Mesenchymal stem cell (in vitro differentiated cells and primary cell): ENCODE measurements around the gene RSPH1.

ENCODE experiments used
- DNase-seq: peaks from one replicate; pipeline ENCODE4 v3.0.0-alpha.2; 2013
- H2AFZ ChIP-seq: one replicate; pipeline ENCODE4 v1.6.1; 2013; ENCODE audit warnings: low read depth, mild to moderate bottlenecking, control low read depth, inconsistent platforms, low read length, moderate library complexity
- H2AK5ac ChIP-seq: 2 replicates; pipeline ENCODE4 v1.6.1; 2013; ENCODE audit warnings: low read length, moderate library complexity, mild to moderate bottlenecking, inconsistent platforms; ENCODE audit not compliant: severe bottlenecking
- H2BK120ac ChIP-seq: one replicate; pipeline ENCODE4 v1.6.1; 2013; ENCODE audit warnings: low read depth, mild to moderate bottlenecking, inconsistent platforms, low read length, moderate library complexity
- H2BK12ac ChIP-seq, 2 experiments: one replicate each; pipeline ENCODE4 v1.6.1; 2013; ENCODE audit warnings: inconsistent platforms in 2 of 2, low read length in 2 of 2, mild to moderate bottlenecking in 2 of 2, moderate library complexity in 2 of 2, control low read depth in 1 of 2
- H2BK15ac ChIP-seq: one replicate; pipeline ENCODE4 v1.6.1; 2013; ENCODE audit warnings: mild to moderate bottlenecking, low read depth, inconsistent platforms; ENCODE audit not compliant: poor library complexity, severe bottlenecking
- H2BK5ac ChIP-seq: 2 replicates; pipeline ENCODE4 v1.6.1; 2013; ENCODE audit warnings: low read depth, mild to moderate bottlenecking, low read length, control low read depth, inconsistent platforms; ENCODE audit not compliant: poor library complexity, severe bottlenecking
- H3K14ac ChIP-seq, 2 experiments: one replicate each; pipeline ENCODE4 v1.6.1; 2013; ENCODE audit warnings: inconsistent platforms in 2 of 2, low read length in 2 of 2, control low read depth in 1 of 2, mild to moderate bottlenecking in 1 of 2, moderate library complexity in 1 of 2
- H3K18ac ChIP-seq, 2 experiments: one replicate each; pipeline ENCODE4 v1.6.1; 2013; ENCODE audit warnings: inconsistent platforms in 2 of 2, low read length in 2 of 2, control low read depth in 1 of 2, low read depth in 1 of 2, mild to moderate bottlenecking in 1 of 2
- H3K23ac ChIP-seq, 2 experiments: one replicate each; pipeline ENCODE4 v1.6.1; 2013; ENCODE audit warnings: inconsistent platforms in 2 of 2, low read length in 2 of 2, mild to moderate bottlenecking in 2 of 2, moderate library complexity in 2 of 2, control low read depth in 1 of 2
- H3K27ac ChIP-seq: 2 replicates; pipeline ENCODE4 v1.5.1; 2013; ENCODE audit warnings: mild to moderate bottlenecking, moderate library complexity, low read length, control low read depth, inconsistent platforms; ENCODE audit not compliant: poor library complexity, severe bottlenecking
- H3K27me3 ChIP-seq, 2 experiments: 2 replicates each; pipeline versions ENCODE4 v1.6.1 to v1.7.0; 2013; ENCODE audit warnings: low read length in 2 of 2, mild to moderate bottlenecking in 2 of 2, moderate library complexity in 2 of 2, control low read depth in 1 of 2, inconsistent platforms in 1 of 2; ENCODE audit not compliant: control insufficient read depth in 1 of 2, insufficient read depth in 1 of 2
- H3K36me3 ChIP-seq, 2 experiments: 2 replicates each; pipeline versions ENCODE4 v1.6.1 to v1.7.0; 2013; ENCODE audit warnings: low read length in 2 of 2, control low read depth in 1 of 2, inconsistent platforms in 1 of 2, low read depth in 1 of 2, mild to moderate bottlenecking in 1 of 2; ENCODE audit not compliant: insufficient read depth in 2 of 2, control insufficient read depth in 1 of 2
- H3K4ac ChIP-seq, 2 experiments: one replicate each; pipeline ENCODE4 v1.6.1; 2013; ENCODE audit warnings: inconsistent platforms in 2 of 2, low read length in 2 of 2, mild to moderate bottlenecking in 2 of 2, moderate library complexity in 2 of 2, control low read depth in 1 of 2, low read depth in 1 of 2
- H3K4me1 ChIP-seq: 2 replicates; pipeline ENCODE4 v1.6.1; 2013; ENCODE audit warnings: low read depth, low read length, control low read depth; ENCODE audit not compliant: control insufficient read depth, insufficient read depth
- H3K4me2 ChIP-seq: 2 replicates; pipeline ENCODE4 v1.6.1; 2013; ENCODE audit warnings: low read length, mild to moderate bottlenecking, inconsistent platforms; ENCODE audit not compliant: poor library complexity, severe bottlenecking
- H3K4me3 ChIP-seq, 2 experiments: 2 replicates each; pipeline versions ENCODE4 v1.5.1 to v1.7.0; 2013; ENCODE audit warnings: low read length in 2 of 2, mild to moderate bottlenecking in 2 of 2, control low read depth in 1 of 2, low read depth in 1 of 2; ENCODE audit not compliant: insufficient read depth in 1 of 2
- H3K79me1 ChIP-seq: replicated peaks from 2 replicates; pipeline ENCODE4 v1.6.1; 2013; ENCODE audit warnings: mild to moderate bottlenecking, control low read depth, low read length, inconsistent platforms; ENCODE audit not compliant: poor library complexity, severe bottlenecking
- H3K9ac ChIP-seq: 2 replicates; pipeline ENCODE4 v1.7.0; 2013; ENCODE audit warnings: mild to moderate bottlenecking, low read length, moderate library complexity
- H3K9me3 ChIP-seq: 2 replicates; pipeline ENCODE4 v1.7.0; 2013; ENCODE audit warnings: mild to moderate bottlenecking, low read length; ENCODE audit not compliant: control insufficient read depth
- H4K8ac ChIP-seq: one replicate; pipeline ENCODE4 v1.6.1; 2013; ENCODE audit warnings: inconsistent platforms, mild to moderate bottlenecking, low read length, moderate library complexity
- H4K91ac ChIP-seq: one replicate; pipeline ENCODE4 v1.6.1; 2013; ENCODE audit warnings: mild to moderate bottlenecking, low read length, inconsistent platforms
- WGBS: methylation state at CpG from one replicate; pipeline ENCODE4 v1.1.7; 2013; ENCODE audit warnings: mixed read lengths; 5-methylcytosine and 5-hydroxymethylcytosine counted together

The RSPH1 gene

GRCh38 chr21:42543106-42543847 is 47.3 kb upstream of the RSPH1 start:
- Histone ChIP-seq H3K4ac (no peak overlapping the region), H4K91ac (no peak overlapping the region), H3K27ac (no peak overlapping the region), H3K27me3 (no peaks in the 10 kb centered on the region), H4K8ac (no peak overlapping the region), H2BK15ac (no peak overlapping the region), H2BK5ac (no peak overlapping the region), H3K4me2 (no peak overlapping the region), H3K4me1 (peaks cover 2% of the 10 kb centered on the region), H2AK5ac (no peak overlapping the region), H2BK12ac (no peak overlapping the region), H3K23ac (no peak overlapping the region), H3K4me3 (no peak overlapping the region), H3K9ac (no peak overlapping the region), H3K79me1 (peaks cover 38% of the 10 kb centered on the region), H2AFZ (no peak overlapping the region), H3K18ac (no peak overlapping the region), H3K36me3 (peaks cover 0 to 85% of the 10 kb centered on the region in 2 experiments), H3K14ac (no peak overlapping the region), H2BK120ac (no peak overlapping the region), H3K9me3 (no peaks in the 10 kb centered on the region)
- 90% methylated on average over 24 of the region's 25 CpGs for WGBS
- DNase-seq, result no peak

GRCh38 chr21:42542596-42542995 is 46.6 kb upstream of the RSPH1 start:
- Histone ChIP-seq H2AFZ (no peak overlapping the region), H3K4me3 (no peak overlapping the region)
- WGBS, result 84% methylated on average over 7 of the region's 10 CpGs

GRCh38 chr21:42542196-42542595 is 46.2 kb upstream of the RSPH1 start:
- H3K4me2 ChIP-seq, result no peak overlapping the region
- H3K4me1 ChIP-seq, result peaks cover 2% of the 10 kb centered on the region
- H4K8ac ChIP-seq, result no peak overlapping the region
- no peak overlapping the region for H3K18ac ChIP-seq
- H3K36me3 ChIP-seq, result peaks cover 0 to 77% of the 10 kb centered on the region in 2 experiments
- H3K27ac ChIP-seq, result no peak overlapping the region
- H3K9ac ChIP-seq, result no peak overlapping the region
- H3K4me3 ChIP-seq, result no peak overlapping the region
- H4K91ac ChIP-seq, result no peak overlapping the region
- no peak overlapping the region for H3K4ac ChIP-seq
- peaks cover 38% of the 10 kb centered on the region for H3K79me1 ChIP-seq
- no peak overlapping the region for H2BK15ac ChIP-seq
- H2BK12ac ChIP-seq, result no peak overlapping the region
- 88% methylated on average over 8 of the region's 8 CpGs for WGBS
- H2AK5ac ChIP-seq, result no peak overlapping the region
- H3K14ac ChIP-seq, result no peak overlapping the region
- H3K23ac ChIP-seq, result no peak overlapping the region
- no peak for DNase-seq
- no peaks in the 10 kb centered on the region for H3K27me3 ChIP-seq
- no peak overlapping the region for H2AFZ ChIP-seq
- H2BK5ac ChIP-seq, result no peak overlapping the region
- no peak overlapping the region for H2BK120ac ChIP-seq
- no peaks in the 10 kb centered on the region for H3K9me3 ChIP-seq

More at GRCh38 chr21:42542596-42542995, 46.6 kb upstream of the RSPH1 start:
- Histone ChIP-seq H3K79me1 (peaks cover 41% of the 10 kb centered on the region), H3K18ac (no peak overlapping the region), H2BK12ac (no peak overlapping the region), H3K9me3 (no peaks in the 10 kb centered on the region), H2BK15ac (no peak overlapping the region), H3K14ac (no peak overlapping the region), H4K8ac (no peak overlapping the region), H3K27ac (no peak overlapping the region), H3K36me3 (peaks cover 0 to 81% of the 10 kb centered on the region in 2 experiments), H2BK120ac (no peak overlapping the region), H3K4ac (no peak overlapping the region), H3K23ac (no peak overlapping the region), H4K91ac (no peak overlapping the region), H2AK5ac (no peak overlapping the region), H3K4me1 (peaks cover 4% of the 10 kb centered on the region), H3K9ac (no peak overlapping the region), H3K4me2 (no peak overlapping the region), H2BK5ac (no peak overlapping the region), H3K27me3 (no peaks in the 10 kb centered on the region)
- no peak for DNase-seq

GRCh38 chr21:42541618-42542017 is 45.6 kb upstream of the RSPH1 start:
- DNase-seq, result no peak
- Histone ChIP-seq H4K91ac (no peak overlapping the region), H3K9ac (no peak overlapping the region), H3K23ac (no peak overlapping the region), H3K14ac (no peak overlapping the region), H3K27me3 (no peaks in the 10 kb centered on the region), H3K4ac (no peak overlapping the region), H3K18ac (no peak overlapping the region), H3K27ac (no peak overlapping the region), H3K9me3 (no peaks in the 10 kb centered on the region), H3K4me2 (no peak overlapping the region), H2BK15ac (no peak overlapping the region), H3K36me3 (peaks cover 0 to 78% of the 10 kb centered on the region in 2 experiments), H3K4me3 (no peak overlapping the region), H3K79me1 (peaks cover 38% of the 10 kb centered on the region), H3K4me1 (peaks cover 7% of the 10 kb centered on the region), H2BK120ac (no peak overlapping the region), H4K8ac (no peak overlapping the region), H2BK12ac (no peak overlapping the region), H2BK5ac (no peak overlapping the region), H2AK5ac (no peak overlapping the region), H2AFZ (no peak overlapping the region)
